GM12878 (cell line): Measurements from ENCODE around the gene HCRT. TPM values are rescaled to one million over a fixed set of nuclear protein-coding genes. Genes with fewer than 3 reads are reported as not detected.

Experiments used
- BMI1 ChIP-seq: fragments of 450-650 bp; IDR thresholded peaks from 2 replicates; pipeline ENCODE4 v1.6.1; 2016; ENCODE audit warnings: mild to moderate bottlenecking, moderate library complexity, borderline replicate concordance
- EED ChIP-seq: sonication (generic); IDR thresholded peaks from 2 replicates; pipeline ENCODE4 v1.6.1; 2016; ENCODE audit warnings: antibody characterized with exemption, low read depth
- ESRRA ChIP-seq: IDR thresholded peaks from 2 replicates; pipeline ENCODE4 v1.6.1; 2012; ENCODE audit warnings: mild to moderate bottlenecking, low read length, improper control_type of control experiment
- HDAC2 ChIP-seq: fragments of 200-600 bp; sonication (generic); IDR thresholded peaks from 2 replicates; pipeline ENCODE4 v1.6.1; 2017
- IKZF1 ChIP-seq: fragments of 450-650 bp; conservative IDR thresholded peaks from 2 replicates; pipeline ENCODE4 v1.6.1; 2017; ENCODE audit warnings: antibody characterized with exemption, mild to moderate bottlenecking
- LARP7 ChIP-seq: fragments of 450-650 bp; IDR thresholded peaks from 2 replicates; pipeline ENCODE4 v1.6.1; 2017; ENCODE audit warnings: mild to moderate bottlenecking
- MEF2B ChIP-seq: fragments of 450-650 bp; IDR thresholded peaks from 2 replicates; pipeline ENCODE4 v1.6.1; 2018; ENCODE audit warnings: mild to moderate bottlenecking, moderate library complexity; ENCODE audit not compliant: partially characterized antibody, poor library complexity, severe bottlenecking
- MTA3 ChIP-seq: IDR thresholded peaks from 2 replicates; pipeline ENCODE4 v1.6.1; 2012; ENCODE audit warnings: low read length, inconsistent platforms, borderline replicate concordance
- MYB ChIP-seq: fragments of 150-350 bp; IDR thresholded peaks from 2 replicates; pipeline ENCODE4 v1.6.1; 2014; ENCODE audit warnings: mild to moderate bottlenecking, low read depth, low read length, borderline replicate concordance
- PAX5 ChIP-seq: IDR thresholded peaks from 2 replicates; pipeline ENCODE4 v1.6.1; 2011; ENCODE audit warnings: low read depth, low read length, borderline replicate concordance
- PKNOX1 ChIP-seq: fragments of 450-650 bp; IDR thresholded peaks from 2 replicates; pipeline ENCODE4 v1.6.1; 2016; ENCODE audit warnings: mild to moderate bottlenecking
- POLR2AphosphoS5 ChIP-seq: IDR thresholded peaks from 2 replicates; pipeline ENCODE4 v1.6.1; 2011; ENCODE audit warnings: mild to moderate bottlenecking, low read length, inconsistent platforms
- PRDM15 ChIP-seq: fragments of 450-650 bp; formaldehyde crosslinking; IDR thresholded peaks from 2 replicates; pipeline ENCODE4 v1.4.0; 2020; ENCODE audit warnings: mild to moderate bottlenecking, moderate library complexity
- RELB ChIP-seq: fragments of 450-650 bp; IDR thresholded peaks from 2 replicates; pipeline ENCODE4 v1.6.1; 2017; ENCODE audit warnings: low read depth, mild to moderate bottlenecking, moderate library complexity
- SIN3A ChIP-seq: IDR thresholded peaks from 2 replicates; pipeline ENCODE4 v1.6.1; 2012; ENCODE audit warnings: low read depth, low read length, improper control_type of control experiment
- ZBTB40 ChIP-seq: fragments of 450-650 bp; IDR thresholded peaks from 2 replicates; pipeline ENCODE4 v1.6.1; 2016; ENCODE audit warnings: mild to moderate bottlenecking, moderate library complexity, borderline replicate concordance
- ZNF384 ChIP-seq: IDR thresholded peaks from 2 replicates; pipeline ENCODE4 v1.6.1; 2012; ENCODE audit warnings: low read depth, mild to moderate bottlenecking, low read length, improper control_type of control experiment, borderline replicate concordance
- ZSCAN29 ChIP-seq: fragments of 450-650 bp; IDR thresholded peaks from 2 replicates; pipeline ENCODE4 v1.6.1; 2017; ENCODE audit warnings: mild to moderate bottlenecking, moderate library complexity
- polyA plus RNA-seq, 11 experiments: library from polyadenylated mRNA; depleted of rRNA in 4 of 11; unstranded in 6 of 11; stranded (reverse) in 5 of 11; fragments of >200 nt; fragmentation: Nextera tagmentation in 4 of 11; fragmentation: Illumina TruSeq in 1 of 11; extraction: Ambion mirVana in 4 of 11; extraction: Trizol in 1 of 11; gene quantifications; 1 replicate in 1 of 11; 2 replicates in 10 of 11; pipeline versions ENCODE4 v1.2.1 to v1.2.3, GENCODE V29; 2011 to 2016; ENCODE audit warnings: inconsistent platforms in 2 of 11, missing spikeins in 2 of 11, low read depth in 1 of 11
- total RNA-seq, 4 experiments: library from RNA; depleted of rRNA in 3 of 4; stranded (reverse); fragments of >200 nt in 3 of 4; fragmentation: Illumina TruSeq in 1 of 4; extraction: Trizol in 1 of 4; gene quantifications; 2 replicates each; pipeline versions ENCODE4 v1.2.1 to v1.2.3, GENCODE V29; 2013 to 2021
- TF ChIP-seq, protein P1 (sequence below): fragments of 450-650 bp; IDR thresholded peaks from 2 replicates; pipeline ENCODE4 v1.6.1; 2018; ENCODE audit warnings: borderline replicate concordance, mild to moderate bottlenecking; ENCODE audit not compliant: partially characterized antibody

Gene HCRT
- total and polyA plus RNA-seq, 10 of the 15 experiments (the other 5 are each of a cell fraction or from before 2014, with no cell fraction given) = 0.41 TPM; not detected in 9

- TF ChIP-seq RELB (no peak), PKNOX1 (no peak), LARP7 (no peak), MTA3 (no peak), EED (peak; percentile 69; the same call in 1 of the 2 replicates), PAX5 (no peak), MEF2B (no peak), BMI1 (no peak), SIN3A (no peak), ZNF384 (no peak), MYB (no peak), PRDM15 (CRISPR knock-in tag) (no peak), ZBTB40 (no peak), IKZF1 (peak; percentile 79; the same call in 1 of the 2 replicates), ZSCAN29 (no peak), POLR2AphosphoS5 (no peak), HDAC2 (no peak), ESRRA (peak; percentile 96)
- TF ChIP-seq, protein P1, sequence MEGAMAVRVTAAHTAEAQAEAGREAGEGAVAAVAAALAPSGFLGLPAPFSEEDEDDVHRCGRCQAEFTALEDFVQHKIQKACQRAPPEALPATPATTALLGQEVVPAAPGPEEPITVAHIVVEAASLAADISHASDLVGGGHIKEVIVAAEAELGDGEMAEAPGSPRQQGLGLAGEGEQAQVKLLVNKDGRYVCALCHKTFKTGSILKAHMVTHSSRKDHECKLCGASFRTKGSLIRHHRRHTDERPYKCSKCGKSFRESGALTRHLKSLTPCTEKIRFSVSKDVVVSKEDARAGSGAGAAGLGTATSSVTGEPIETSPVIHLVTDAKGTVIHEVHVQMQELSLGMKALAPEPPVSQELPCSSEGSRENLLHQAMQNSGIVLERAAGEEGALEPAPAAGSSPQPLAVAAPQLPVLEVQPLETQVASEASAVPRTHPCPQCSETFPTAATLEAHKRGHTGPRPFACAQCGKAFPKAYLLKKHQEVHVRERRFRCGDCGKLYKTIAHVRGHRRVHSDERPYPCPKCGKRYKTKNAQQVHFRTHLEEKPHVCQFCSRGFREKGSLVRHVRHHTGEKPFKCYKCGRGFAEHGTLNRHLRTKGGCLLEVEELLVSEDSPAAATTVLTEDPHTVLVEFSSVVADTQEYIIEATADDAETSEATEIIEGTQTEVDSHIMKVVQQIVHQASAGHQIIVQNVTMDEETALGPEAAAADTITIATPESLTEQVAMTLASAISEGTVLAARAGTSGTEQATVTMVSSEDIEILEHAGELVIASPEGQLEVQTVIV = no peak
These were observed 6.4 kb downstream of the HCRT start (continued) for GRCh38 chr17:42178817-42179216.
